GM12878 (cell line): ENCODE data around the gene CRB1. TPM values are rescaled to one million over a fixed set of nuclear protein-coding genes. Genes with fewer than 3 reads are reported as not detected.

Source experiments
- ATAC-seq: fragments of 200-7000 bp; cut with Tn5 transposase; 3 replicates; pipeline ENCODE4 v1.9.1; 2020; ENCODE audit warnings: mild to moderate bottlenecking, moderate library complexity
- BruUV-seq: library from RNA; stranded (reverse); fragments of 400-500 nt; replicated peaks from 2 replicates; lab custom pipeline; 2021; lab: Mats Ljungman, UMichigan
- CTCF ChIA-PET: fragments of 300-600 bp; sonication (Branson Sonifier 250); formaldehyde crosslinking; extraction: SDS; loops from one replicate; lab custom pipeline; 2021; ENCODE audit warnings: inconsistent platforms; lab: Yijun Ruan, JAX
- POLR2A ChIA-PET: fragments of 350-600 bp; formaldehyde crosslinking; extraction: SDS; loops from one replicate; lab custom pipeline; 2021; ENCODE audit warnings: inconsistent platforms; lab: Charles Lee
- RAD21 ChIA-PET: fragments of 300-600 bp; sonication (Branson Sonifier 250); formaldehyde crosslinking; loops from one replicate; lab custom pipeline; 2023; ENCODE audit warnings: antibody characterized with exemption; ENCODE audit not compliant: unreplicated experiment; lab: Charles Lee
- SMC1A ChIA-PET: fragments of 300-600 bp; sonication (Branson Sonifier 250); formaldehyde crosslinking; loops from one replicate; lab custom pipeline; 2023; ENCODE audit not compliant: unreplicated experiment, uncharacterized antibody; lab: Charles Lee
- DNase-seq: peaks from one replicate; pipeline ENCODE4 v3.0.0-alpha.2; 2011; ENCODE audit warnings: low read depth, low spot score
- FAIRE-seq: peaks from 3 replicates; lab custom pipeline; 2011; peaks lifted over from hg19 to GRCh38; lab: Jason Lieb, UNC
- H2AFZ ChIP-seq: 2 replicates; pipeline ENCODE4 v1.6.0; 2011; ENCODE audit warnings: low read depth, low read length, control low read depth; ENCODE audit not compliant: control insufficient read depth
- H3K27ac ChIP-seq: 2 replicates; pipeline ENCODE4 v1.5.1; 2011; ENCODE audit warnings: control low read depth; ENCODE audit not compliant: control insufficient read depth, insufficient read depth
- H3K27me3 ChIP-seq, 2 experiments: replicated peaks in 1 of 2; 2 replicates each; pipeline versions ENCODE4 v1.6.0 to v1.6.1; 2011; ENCODE audit warnings: low read length in 1 of 2; ENCODE audit not compliant: control insufficient read depth in 2 of 2, insufficient read depth in 2 of 2
- H3K36me3 ChIP-seq, 2 experiments: 2 replicates each; pipeline ENCODE4 v1.5.1; 2011; ENCODE audit warnings: low read length in 1 of 2; ENCODE audit not compliant: control insufficient read depth in 2 of 2, insufficient read depth in 2 of 2
- H3K4me1 ChIP-seq: 2 replicates; pipeline ENCODE4 v1.6.1; 2011; ENCODE audit warnings: mild to moderate bottlenecking, low read length, moderate library complexity, mixed read lengths; ENCODE audit not compliant: control insufficient read depth, insufficient read depth
- H3K4me2 ChIP-seq: 2 replicates; pipeline ENCODE4 v1.6.0; 2011; ENCODE audit warnings: control low read depth; ENCODE audit not compliant: control insufficient read depth, insufficient read depth
- H3K4me3 ChIP-seq: fragments of 200-600 bp; sonication (generic); 2 replicates; pipeline ENCODE4 v1.5.1; 2016
- H3K79me2 ChIP-seq: 2 replicates; pipeline ENCODE4 v1.6.0; 2011; ENCODE audit warnings: low read length; ENCODE audit not compliant: control insufficient read depth, insufficient read depth
- H3K9ac ChIP-seq: 2 replicates; pipeline ENCODE4 v1.8.0; 2011; ENCODE audit warnings: low read length, control low read depth, mixed read lengths; ENCODE audit not compliant: control insufficient read depth, insufficient read depth
- H3K9me3 ChIP-seq: replicated peaks from 3 replicates; pipeline ENCODE4 v1.5.1; 2011; ENCODE audit warnings: mild to moderate bottlenecking, low read length; ENCODE audit not compliant: control insufficient read depth, insufficient read depth
- H4K20me1 ChIP-seq: 2 replicates; pipeline ENCODE4 v1.6.0; 2011; ENCODE audit not compliant: control insufficient read depth, insufficient read depth
- CBX5 ChIP-seq: sonication (generic); IDR thresholded peaks from 2 replicates; pipeline ENCODE4 v1.6.1; 2016; ENCODE audit warnings: low read depth, moderate library complexity, mild to moderate bottlenecking, inconsistent platforms
- EED ChIP-seq: sonication (generic); IDR thresholded peaks from 2 replicates; pipeline ENCODE4 v1.6.1; 2016; ENCODE audit warnings: antibody characterized with exemption, low read depth
- EGR1 ChIP-seq, 2 experiments: IDR thresholded peaks; 1 replicate in 1 of 2; 2 replicates in 1 of 2; pipeline ENCODE4 v1.6.1; 2011 to 2012; ENCODE audit warnings: low read depth in 2 of 2, low read length in 2 of 2, borderline replicate concordance in 1 of 2, mild to moderate bottlenecking in 1 of 2, moderate library complexity in 1 of 2
- HCFC1 ChIP-seq: fragments of 150-350 bp; IDR thresholded peaks from 2 replicates; pipeline ENCODE4 v1.6.1; 2014; ENCODE audit warnings: low read length
- NFYA ChIP-seq: IDR thresholded peaks from 2 replicates; pipeline ENCODE4 v1.6.1; 2011; ENCODE audit warnings: low read depth, mild to moderate bottlenecking, low read length, improper control_type of control experiment, borderline replicate concordance
- NR2C2 ChIP-seq: IDR thresholded peaks from 2 replicates; pipeline ENCODE4 v1.6.1; 2011; ENCODE audit warnings: borderline replicate concordance, low read depth; ENCODE audit not compliant: control insufficient read depth, insufficient read length
- POLR2AphosphoS2 ChIP-seq: IDR thresholded peaks from 2 replicates; pipeline ENCODE4 v1.6.1; 2011; ENCODE audit warnings: low read depth, mild to moderate bottlenecking, low read length, improper control_type of control experiment, moderate library complexity
- RAD21 ChIP-seq: IDR thresholded peaks from 2 replicates; pipeline ENCODE4 v1.6.1; 2011; ENCODE audit warnings: mild to moderate bottlenecking, low read depth, low read length, moderate library complexity; ENCODE audit not compliant: insufficient read depth
- SIX5 ChIP-seq: IDR thresholded peaks from 2 replicates; pipeline ENCODE4 v1.6.1; 2011; ENCODE audit warnings: mild to moderate bottlenecking, low read depth, low read length, moderate library complexity; ENCODE audit not compliant: severe bottlenecking
- TCF12 ChIP-seq: IDR thresholded peaks from 2 replicates; pipeline ENCODE4 v1.6.1; 2011; ENCODE audit warnings: low read depth, mild to moderate bottlenecking, low read length
- TCF7 ChIP-seq: IDR thresholded peaks from 2 replicates; pipeline ENCODE4 v1.6.1; 2014; ENCODE audit warnings: antibody characterized with exemption, borderline replicate concordance
- ZZZ3 ChIP-seq: IDR thresholded peaks from 2 replicates; pipeline ENCODE4 v1.6.1; 2011; ENCODE audit warnings: low read depth; ENCODE audit not compliant: control insufficient read depth, insufficient read length
- in situ Hi-C: fragments of 300-500 bp; cut with MboI; formaldehyde crosslinking; loops from 9 replicates; pipeline ENCODE4 v1.14.3; 2018; ENCODE audit warnings: mixed read lengths
- intact Hi-C: fragments of 100-400 bp; cut with micrococcal nuclease; formaldehyde crosslinking; loops from one replicate; pipeline ENCODE4 v1.14.2; 2022; ENCODE audit not compliant: unreplicated experiment
- polyA plus RNA-seq, 11 experiments: library from polyadenylated mRNA; depleted of rRNA in 4 of 11; unstranded in 6 of 11; stranded (reverse) in 5 of 11; fragments of >200 nt; fragmentation: Nextera tagmentation in 4 of 11; fragmentation: Illumina TruSeq in 1 of 11; extraction: Ambion mirVana in 4 of 11; extraction: Trizol in 1 of 11; gene quantifications; 1 replicate in 1 of 11; 2 replicates in 10 of 11; pipeline versions ENCODE4 v1.2.1 to v1.2.3, GENCODE V29; 2011 to 2016; ENCODE audit warnings: inconsistent platforms in 2 of 11, missing spikeins in 2 of 11, low read depth in 1 of 11
- total RNA-seq, 4 experiments: library from RNA; depleted of rRNA in 3 of 4; stranded (reverse); fragments of >200 nt in 3 of 4; fragmentation: Illumina TruSeq in 1 of 4; extraction: Trizol in 1 of 4; gene quantifications; 2 replicates each; pipeline versions ENCODE4 v1.2.1 to v1.2.3, GENCODE V29; 2013 to 2021
- TF ChIP-seq, protein P1 (sequence below): fragments of 450-650 bp; formaldehyde crosslinking; IDR thresholded peaks from 2 replicates; pipeline ENCODE4 v1.5.0; 2022; ENCODE audit warnings: mild to moderate bottlenecking, missing genetic modification characterization
- TF ChIP-seq, protein P2 (sequence below): fragments of 450-650 bp; IDR thresholded peaks from 2 replicates; pipeline ENCODE4 v1.6.1; 2017; ENCODE audit warnings: mild to moderate bottlenecking, low read depth, inconsistent platforms; ENCODE audit not compliant: poor library complexity, severe bottlenecking
- TF ChIP-seq, protein P3 (sequence below): fragments of 450-650 bp; IDR thresholded peaks from 2 replicates; pipeline ENCODE4 v1.6.1; 2017; ENCODE audit warnings: antibody characterized with exemption, mild to moderate bottlenecking, moderate library complexity

The CRB1 gene
- total and polyA plus RNA-seq, 10 of the 15 experiments (the other 5 are each of a cell fraction or from before 2014, with no cell fraction given): 0.06 to 0.10 (median 0.06) TPM; not detected in 7

DNA sequence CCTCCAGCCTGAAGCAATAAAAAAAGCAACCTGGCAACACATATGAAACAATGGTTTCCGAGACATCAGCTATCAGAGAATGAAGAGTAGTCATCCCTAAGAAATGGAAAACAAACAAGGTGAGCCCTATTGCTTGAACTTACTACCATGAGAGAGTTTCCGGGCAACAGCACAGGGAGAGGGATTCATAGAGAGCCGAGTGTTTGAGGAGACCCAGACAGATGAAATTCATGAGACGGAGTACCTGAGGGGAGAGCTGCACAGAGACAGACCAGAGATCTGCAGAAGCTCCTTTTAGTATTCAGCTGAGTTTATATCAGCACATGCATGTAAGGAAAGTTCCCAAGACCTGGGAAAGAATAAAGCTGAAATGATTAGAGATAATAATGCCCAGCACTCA lies 19.8 kb downstream of the CRB1 start (continued):
- no peak for TF ChIP-seq EED
- TF ChIP-seq, protein P1, sequence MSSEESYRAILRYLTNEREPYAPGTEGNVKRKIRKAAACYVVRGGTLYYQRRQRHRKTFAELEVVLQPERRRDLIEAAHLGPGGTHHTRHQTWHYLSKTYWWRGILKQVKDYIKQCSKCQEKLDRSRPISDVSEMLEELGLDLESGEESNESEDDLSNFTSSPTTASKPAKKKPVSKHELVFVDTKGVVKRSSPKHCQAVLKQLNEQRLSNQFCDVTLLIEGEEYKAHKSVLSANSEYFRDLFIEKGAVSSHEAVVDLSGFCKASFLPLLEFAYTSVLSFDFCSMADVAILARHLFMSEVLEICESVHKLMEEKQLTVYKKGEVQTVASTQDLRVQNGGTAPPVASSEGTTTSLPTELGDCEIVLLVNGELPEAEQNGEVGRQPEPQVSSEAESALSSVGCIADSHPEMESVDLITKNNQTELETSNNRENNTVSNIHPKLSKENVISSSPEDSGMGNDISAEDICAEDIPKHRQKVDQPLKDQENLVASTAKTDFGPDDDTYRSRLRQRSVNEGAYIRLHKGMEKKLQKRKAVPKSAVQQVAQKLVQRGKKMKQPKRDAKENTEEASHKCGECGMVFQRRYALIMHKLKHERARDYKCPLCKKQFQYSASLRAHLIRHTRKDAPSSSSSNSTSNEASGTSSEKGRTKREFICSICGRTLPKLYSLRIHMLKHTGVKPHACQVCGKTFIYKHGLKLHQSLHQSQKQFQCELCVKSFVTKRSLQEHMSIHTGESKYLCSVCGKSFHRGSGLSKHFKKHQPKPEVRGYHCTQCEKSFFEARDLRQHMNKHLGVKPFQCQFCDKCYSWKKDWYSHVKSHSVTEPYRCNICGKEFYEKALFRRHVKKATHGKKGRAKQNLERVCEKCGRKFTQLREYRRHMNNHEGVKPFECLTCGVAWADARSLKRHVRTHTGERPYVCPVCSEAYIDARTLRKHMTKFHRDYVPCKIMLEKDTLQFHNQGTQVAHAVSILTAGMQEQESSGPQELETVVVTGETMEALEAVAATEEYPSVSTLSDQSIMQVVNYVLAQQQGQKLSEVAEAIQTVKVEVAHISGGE (CRISPR knock-in tag): no peak
- TF ChIP-seq NR2C2: no peak
- no peak for TF ChIP-seq EGR1 (IDR thresholded peaks at IDR 0.05; ENCODE audit: borderline replicate concordance in 1 of 2, low read depth in 2 of 2, low read length in 2 of 2)
- no peak for TF ChIP-seq POLR2AphosphoS2
- TF ChIP-seq, protein P2, sequence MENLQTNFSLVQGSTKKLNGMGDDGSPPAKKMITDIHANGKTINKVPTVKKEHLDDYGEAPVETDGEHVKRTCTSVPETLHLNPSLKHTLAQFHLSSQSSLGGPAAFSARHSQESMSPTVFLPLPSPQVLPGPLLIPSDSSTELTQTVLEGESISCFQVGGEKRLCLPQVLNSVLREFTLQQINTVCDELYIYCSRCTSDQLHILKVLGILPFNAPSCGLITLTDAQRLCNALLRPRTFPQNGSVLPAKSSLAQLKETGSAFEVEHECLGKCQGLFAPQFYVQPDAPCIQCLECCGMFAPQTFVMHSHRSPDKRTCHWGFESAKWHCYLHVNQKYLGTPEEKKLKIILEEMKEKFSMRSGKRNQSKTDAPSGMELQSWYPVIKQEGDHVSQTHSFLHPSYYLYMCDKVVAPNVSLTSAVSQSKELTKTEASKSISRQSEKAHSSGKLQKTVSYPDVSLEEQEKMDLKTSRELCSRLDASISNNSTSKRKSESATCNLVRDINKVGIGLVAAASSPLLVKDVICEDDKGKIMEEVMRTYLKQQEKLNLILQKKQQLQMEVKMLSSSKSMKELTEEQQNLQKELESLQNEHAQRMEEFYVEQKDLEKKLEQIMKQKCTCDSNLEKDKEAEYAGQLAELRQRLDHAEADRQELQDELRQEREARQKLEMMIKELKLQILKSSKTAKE: no peak
- no peak for TF ChIP-seq TCF12

DNA sequence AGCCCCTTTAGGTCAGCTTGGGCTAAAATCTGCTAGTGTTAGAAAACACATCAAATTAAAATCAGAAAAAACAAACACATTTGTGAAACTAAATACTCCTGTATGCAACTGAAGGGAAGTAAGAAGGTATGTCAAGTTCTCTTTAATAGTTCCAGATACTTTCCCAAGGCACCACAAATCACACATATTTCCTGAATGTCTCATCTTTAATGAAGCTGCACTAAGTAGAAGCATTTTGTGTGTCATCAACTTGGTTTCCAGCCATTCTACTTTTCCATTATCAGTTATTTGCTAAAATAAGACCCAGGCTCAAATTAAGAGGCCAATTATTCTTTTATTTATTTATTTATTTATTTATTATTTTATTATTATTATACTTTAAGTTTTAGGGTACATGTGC lies 34.7 kb downstream of the CRB1 start:
- H3K9me3 ChIP-seq: no peaks in the 10 kb centered on the region
- no peak for ATAC-seq
- H2AFZ ChIP-seq: no peak overlapping the region
- RAD21 ChIA-PET: no interaction called here
- no TSS peak for BruUV-seq
- no peaks in the 10 kb centered on the region for H4K20me1 ChIP-seq
- in situ Hi-C loops: no loop called here
- POLR2A ChIA-PET: interaction anchor here (0.6 kb wide), 1 partner anchor 233 kb away, joined by 5 read pairs; no protein-coding TSS in a partner anchor
- CTCF ChIA-PET: interaction anchor here (0.7 to 1.2 kb wide), 2 partner anchors 19 to 122 kb away, joined by 3 to 4 read pairs; no protein-coding TSS in a partner anchor
- no peak for FAIRE-seq
- H3K36me3 ChIP-seq: no peaks in the 10 kb centered on the region
- H3K79me2 ChIP-seq: no peaks in the 10 kb centered on the region
- H3K27me3 ChIP-seq: no peaks in the 10 kb centered on the region
- DNase-seq: no peak
- intact Hi-C loops: no loop called here
- H3K9ac ChIP-seq: no peak overlapping the region
- H3K4me1 ChIP-seq: no peaks in the 10 kb centered on the region
- H3K27ac ChIP-seq: no peak overlapping the region
- no peak overlapping the region for H3K4me2 ChIP-seq
- SMC1A ChIA-PET: no interaction called here
- no peak overlapping the region for H3K4me3 ChIP-seq
- no peak for TF ChIP-seq ZZZ3
- TF ChIP-seq NFYA: no peak
- TF ChIP-seq POLR2AphosphoS2: no peak
- TF ChIP-seq, protein P3, sequence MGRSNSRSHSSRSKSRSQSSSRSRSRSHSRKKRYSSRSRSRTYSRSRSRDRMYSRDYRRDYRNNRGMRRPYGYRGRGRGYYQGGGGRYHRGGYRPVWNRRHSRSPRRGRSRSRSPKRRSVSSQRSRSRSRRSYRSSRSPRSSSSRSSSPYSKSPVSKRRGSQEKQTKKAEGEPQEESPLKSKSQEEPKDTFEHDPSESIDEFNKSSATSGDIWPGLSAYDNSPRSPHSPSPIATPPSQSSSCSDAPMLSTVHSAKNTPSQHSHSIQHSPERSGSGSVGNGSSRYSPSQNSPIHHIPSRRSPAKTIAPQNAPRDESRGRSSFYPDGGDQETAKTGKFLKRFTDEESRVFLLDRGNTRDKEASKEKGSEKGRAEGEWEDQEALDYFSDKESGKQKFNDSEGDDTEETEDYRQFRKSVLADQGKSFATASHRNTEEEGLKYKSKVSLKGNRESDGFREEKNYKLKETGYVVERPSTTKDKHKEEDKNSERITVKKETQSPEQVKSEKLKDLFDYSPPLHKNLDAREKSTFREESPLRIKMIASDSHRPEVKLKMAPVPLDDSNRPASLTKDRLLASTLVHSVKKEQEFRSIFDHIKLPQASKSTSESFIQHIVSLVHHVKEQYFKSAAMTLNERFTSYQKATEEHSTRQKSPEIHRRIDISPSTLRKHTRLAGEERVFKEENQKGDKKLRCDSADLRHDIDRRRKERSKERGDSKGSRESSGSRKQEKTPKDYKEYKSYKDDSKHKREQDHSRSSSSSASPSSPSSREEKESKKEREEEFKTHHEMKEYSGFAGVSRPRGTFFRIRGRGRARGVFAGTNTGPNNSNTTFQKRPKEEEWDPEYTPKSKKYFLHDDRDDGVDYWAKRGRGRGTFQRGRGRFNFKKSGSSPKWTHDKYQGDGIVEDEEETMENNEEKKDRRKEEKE: no peak
- no peak for TF ChIP-seq SIX5
- TF ChIP-seq RAD21: no peak
- no peak for TF ChIP-seq CBX5
- TF ChIP-seq TCF7: no peak
- no peak for TF ChIP-seq HCFC1
